ENCODE measurements around the gene SPSB2. TPM values are rescaled to one million over a fixed set of nuclear protein-coding genes. Genes with fewer than 3 reads are reported as not detected.

SPSB2 gene
- total and polyA plus RNA-seq, 11 donors = 2.3 to 6.6 (median 3.5) TPM

- no peaks in the 10 kb centered on the region for H3K9me3 ChIP-seq
- no peak overlapping the region for H3K4me3 ChIP-seq
- no peak overlapping the region for H3K27ac ChIP-seq
- peaks cover 0 to 22% (median 14%) of the 10 kb centered on the region in 12 donors for H3K4me1 ChIP-seq
- ATAC-seq (no peak), DNase-seq (no peak)
- 90 to 94% (median 90%) methylated on average over 14 of the region's 14 CpGs for WGBS, 4 donors
- no peaks in the 10 kb centered on the region for H3K27me3 ChIP-seq
- intact Hi-C loops (cut with DNase I) = no loop called here
- H3K36me3 ChIP-seq = peaks cover 4 to 53% (median 50%) of the 10 kb centered on the region in 9 donors
- no peak for TF ChIP-seq POLR2A (IDR thresholded peaks at IDR 0.05)
- TF ChIP-seq CTCF (IDR thresholded peaks at IDR 0.05) = no peak
These were observed 17.8 kb downstream of the SPSB2 start for GRCh38 chr12:6855322-6855721.

GRCh38 chr12:6854036-6854435 is 19.1 kb downstream of the SPSB2 start:
- intact Hi-C loops (cut with DNase I) = no loop called here
- Histone ChIP-seq H3K36me3 (peaks cover 0 to 47% (median 40%) of the 10 kb centered on the region in 9 donors), H3K9me3 (no peaks in the 10 kb centered on the region), H3K27me3 (no peaks in the 10 kb centered on the region), H3K4me3 (no peak overlapping the region), H3K27ac (peak overlapping the region in 1 of 12 donors; percentile 84), H3K4me1 (peaks cover 0 to 22% (median 14%) of the 10 kb centered on the region in 12 donors)
- 73 to 79% (median 74%) methylated on average over 6 of the region's 6 CpGs for WGBS, 4 donors
- ATAC-seq (no peak), DNase-seq (no peak)
- no peak for TF ChIP-seq CTCF (IDR thresholded peaks at IDR 0.05)
- no peak for TF ChIP-seq POLR2A (IDR thresholded peaks at IDR 0.05)

DNA sequence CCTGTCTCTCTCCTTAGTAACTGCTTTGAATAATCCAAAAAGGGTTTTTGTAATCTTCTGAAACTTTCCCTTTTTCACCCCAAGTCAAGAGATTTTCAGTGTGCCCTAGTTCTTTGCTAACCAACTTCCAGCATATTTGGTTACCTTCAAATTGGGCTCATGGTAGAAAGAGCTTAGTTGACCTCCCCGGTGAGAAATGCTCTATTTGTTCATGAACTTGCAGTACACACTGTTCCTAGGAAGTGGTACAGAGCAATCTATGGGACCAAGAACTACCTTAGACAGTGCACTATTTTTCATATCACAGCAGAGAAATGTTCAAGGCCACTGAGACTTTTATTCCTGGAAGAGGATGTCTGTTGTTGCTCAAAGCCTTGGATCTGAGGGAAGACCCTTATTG is 19.5 kb downstream of the SPSB2 start:
- no peak for TF ChIP-seq CTCF (IDR thresholded peaks at IDR 0.05)
- no peak for TF ChIP-seq POLR2A (IDR thresholded peaks at IDR 0.05)
- H3K9me3 ChIP-seq = no peaks in the 10 kb centered on the region
- DNase-seq = no peak
- H3K27ac ChIP-seq = peak overlapping the region in 4 of 12 donors; percentile 30 to 96 (median 62)
- no peak for ATAC-seq
- WGBS, 4 donors = 37 to 91% (median 79%) methylated on average over 1 of the region's 1 CpG
- peaks cover 0 to 22% (median 14%) of the 10 kb centered on the region in 12 donors for H3K4me1 ChIP-seq
- no peaks in the 10 kb centered on the region for H3K27me3 ChIP-seq
- intact Hi-C loops (cut with DNase I) = no loop called here
- H3K4me3 ChIP-seq = no peak overlapping the region
- H3K36me3 ChIP-seq = peaks cover 0 to 47% (median 40%) of the 10 kb centered on the region in 9 donors

DNA sequence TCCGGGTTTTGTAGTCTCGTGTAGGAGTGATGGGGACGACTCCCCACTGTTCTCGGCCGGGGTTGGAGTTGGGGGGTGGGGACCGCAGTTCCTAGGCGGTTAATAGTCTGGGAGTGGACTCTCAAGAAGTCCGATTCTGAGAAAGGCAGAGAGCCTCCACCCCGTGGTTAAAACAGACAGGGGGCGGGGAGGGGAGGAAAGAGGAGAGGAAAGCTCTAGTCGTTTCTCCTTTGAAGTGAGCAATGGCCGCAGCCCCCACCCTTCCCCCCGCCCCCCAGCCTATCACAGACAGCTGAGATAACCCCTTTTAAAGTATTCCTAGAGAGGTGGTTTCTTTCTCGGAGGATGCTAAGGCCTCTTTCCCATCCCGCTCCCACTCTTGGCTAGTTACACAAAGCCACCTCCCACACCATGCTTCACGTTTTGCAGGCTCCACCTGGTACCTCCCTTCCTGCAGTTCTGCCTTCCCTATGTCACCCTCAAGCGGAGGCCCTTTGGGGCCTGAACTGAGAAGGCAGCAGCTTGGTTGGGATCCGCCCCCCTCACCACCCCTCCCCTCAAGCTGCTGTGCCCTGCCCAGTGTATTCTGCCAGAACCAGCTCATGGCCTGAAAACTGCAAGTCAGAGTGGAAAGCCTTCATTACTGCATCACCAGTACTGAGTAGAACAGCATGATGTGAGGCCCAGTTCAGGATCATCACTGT is 20.3 kb downstream of the SPSB2 start:
- intact Hi-C loops (cut with DNase I) = loop anchor here in 1 of 10 donors (1.0 kb wide), 1 partner anchor 13 kb away; no protein-coding TSS in a partner anchor
- DNase-seq = no peak
- 2 to 4% (median 4%) methylated on average over 17 to 18 of the region's 18 CpGs for WGBS, 4 donors
- Histone ChIP-seq H3K27me3 (no peaks in the 10 kb centered on the region), H3K4me1 (peaks cover 0 to 22% (median 14%) of the 10 kb centered on the region in 12 donors), H3K9me3 (no peaks in the 10 kb centered on the region), H3K36me3 (peaks cover 0 to 47% (median 36%) of the 10 kb centered on the region in 9 donors), H3K27ac (peak overlapping the region in 10 of 12 donors; percentile 30 to 99 (median 73)), H3K4me3 (peak overlapping the region in 11 of 12 donors; percentile 50 to 83 (median 73))
- ATAC-seq = no peak
- TF ChIP-seq POLR2A (IDR thresholded peaks at IDR 0.05) (no peak), CTCF (IDR thresholded peaks at IDR 0.05) (no peak)

Data from heart left ventricle (tissue), 16 donors.